ENCODE measurements around the gene SEC16A.

SEC16A gene

GRCh38 chr9:136442265-136442664, 40.6 kb downstream of the SEC16A start:
- DNase-seq (ENCODE audit: low read depth in 1 of 2, low spot score in 1 of 2), result no peak
- in situ Hi-C loops (cut with HindIII; ENCODE audit: low pct_unique_long_range_greater_than_20kb, low sequenced_read_pairs), result no loop called here
- TF ChIP-seq JUND (IDR thresholded peaks at IDR 0.05; ENCODE audit: low read depth), result no peak

- TF ChIP-seq JUND (IDR thresholded peaks at IDR 0.05; ENCODE audit: low read depth), result no peak
- no peak for DNase-seq (ENCODE audit: low read depth in 1 of 2, low spot score in 1 of 2)
- in situ Hi-C loops (cut with HindIII; ENCODE audit: low pct_unique_long_range_greater_than_20kb, low sequenced_read_pairs), result no loop called here
Observed at GRCh38 chr9:136441681-136442245, 41.1 kb downstream of the SEC16A start.

- no peak for TF ChIP-seq JUND (IDR thresholded peaks at IDR 0.05; ENCODE audit: low read depth)
- DNase-seq (ENCODE audit: low read depth in 1 of 2, low spot score in 1 of 2), result no peak
- in situ Hi-C loops (cut with HindIII; ENCODE audit: low pct_unique_long_range_greater_than_20kb, low sequenced_read_pairs), result no loop called here
Observed at GRCh38 chr9:136441191-136441680, 41.6 kb downstream of the SEC16A start.

GRCh38 chr9:136439481-136440408, 43.1 kb downstream of the SEC16A start, which contains the start of gene INPP5E:
INPP5E (minus strand) TSS chr9:136439845; CDS start chr9:136439419, 426 bp downstream.
- peak; percentile 81 to 88 for DNase-seq (ENCODE audit: low read depth in 1 of 2, low spot score in 1 of 2)
- TF ChIP-seq JUND (IDR thresholded peaks at IDR 0.05; ENCODE audit: low read depth), result no peak
- in situ Hi-C loops (cut with HindIII; ENCODE audit: low pct_unique_long_range_greater_than_20kb, low sequenced_read_pairs), result no loop called here

- no peak for TF ChIP-seq JUND (IDR thresholded peaks at IDR 0.05; ENCODE audit: low read depth)
- DNase-seq (ENCODE audit: low read depth in 1 of 2, low spot score in 1 of 2), result peak; percentile 42 to 77
- in situ Hi-C loops (cut with HindIII; ENCODE audit: low pct_unique_long_range_greater_than_20kb, low sequenced_read_pairs), result no loop called here
Observed at GRCh38 chr9:136438548-136439480, 44.0 kb downstream of the SEC16A start.

GRCh38 chr9:136437839-136438547, 44.8 kb downstream of the SEC16A start:
- no peak for DNase-seq (ENCODE audit: low read depth in 1 of 2, low spot score in 1 of 2)
- in situ Hi-C loops (cut with HindIII; ENCODE audit: low pct_unique_long_range_greater_than_20kb, low sequenced_read_pairs), result no loop called here
- no peak for TF ChIP-seq JUND (IDR thresholded peaks at IDR 0.05; ENCODE audit: low read depth)

GRCh38 chr9:136437430-136437829, 45.4 kb downstream of the SEC16A start:
- in situ Hi-C loops (cut with HindIII; ENCODE audit: low pct_unique_long_range_greater_than_20kb, low sequenced_read_pairs), result no loop called here
- DNase-seq (ENCODE audit: low read depth in 1 of 2, low spot score in 1 of 2), result peak in 1 of 2 experiments; percentile 34
- no peak for TF ChIP-seq JUND (IDR thresholded peaks at IDR 0.05; ENCODE audit: low read depth)

GRCh38 chr9:136436055-136436634, 46.7 kb downstream of the SEC16A start:
- in situ Hi-C loops (cut with HindIII; ENCODE audit: low pct_unique_long_range_greater_than_20kb, low sequenced_read_pairs), result no loop called here
- TF ChIP-seq JUND (IDR thresholded peaks at IDR 0.05; ENCODE audit: low read depth), result no peak
- no peak for DNase-seq (ENCODE audit: low read depth in 1 of 2, low spot score in 1 of 2)

- no peak for DNase-seq (ENCODE audit: low read depth in 1 of 2, low spot score in 1 of 2)
- TF ChIP-seq JUND (IDR thresholded peaks at IDR 0.05; ENCODE audit: low read depth), result no peak
- in situ Hi-C loops (cut with HindIII; ENCODE audit: low pct_unique_long_range_greater_than_20kb, low sequenced_read_pairs), result no loop called here
Observed at GRCh38 chr9:136434580-136435169, 48.2 kb downstream of the SEC16A start.

GRCh38 chr9:136433849-136434579, 48.8 kb downstream of the SEC16A start:
- no peak for TF ChIP-seq JUND (IDR thresholded peaks at IDR 0.05; ENCODE audit: low read depth)
- no peak for DNase-seq (ENCODE audit: low read depth in 1 of 2, low spot score in 1 of 2)
- in situ Hi-C loops (cut with HindIII; ENCODE audit: low pct_unique_long_range_greater_than_20kb, low sequenced_read_pairs), result no loop called here
